HL-60 (cell line): ENCODE results near the gene APOE.
A peak's percentile ranks its signal among the peaks of the same experiment; 100 is the strongest.

Experiments used
- DNase-seq, 2 experiments: peaks; one replicate each; pipeline ENCODE4 v3.0.0-alpha.2; 2010 to 2020; ENCODE audit warnings: low read depth in 1 of 2, low spot score in 1 of 2
- H3K27ac ChIP-seq: fragments of 250-450 bp; sonication (Bioruptor Pico); replicated peaks from 2 replicates; pipeline ENCODE4 v1.5.1; 2020; ENCODE audit warnings: mild to moderate bottlenecking, moderate library complexity
- H3K27me3 ChIP-seq: fragments of 250-450 bp; sonication (Bioruptor Pico); 2 replicates; pipeline ENCODE4 v1.5.1; 2021; ENCODE audit warnings: mild to moderate bottlenecking, moderate library complexity; ENCODE audit not compliant: insufficient read depth, poor library complexity, severe bottlenecking
- H3K4me3 ChIP-seq: replicated peaks from 2 replicates; pipeline ENCODE4 v1.5.1; 2011; ENCODE audit warnings: mild to moderate bottlenecking, control low read depth, low read length; ENCODE audit not compliant: insufficient read depth
- CTCF ChIP-seq: IDR thresholded peaks from one replicate; pipeline ENCODE4 v1.5.1; 2011; ENCODE audit warnings: low read length, control low read depth, inconsistent platforms; ENCODE audit not compliant: insufficient read depth
- GABPA ChIP-seq: IDR thresholded peaks from 2 replicates; pipeline ENCODE4 v1.6.1; 2012; ENCODE audit warnings: low read depth
- POLR2AphosphoS5 ChIP-seq: IDR thresholded peaks from 2 replicates; pipeline ENCODE4 v1.6.1; 2012; ENCODE audit warnings: low read depth
- REST ChIP-seq: IDR thresholded peaks from 2 replicates; pipeline ENCODE4 v1.6.1; 2012; ENCODE audit warnings: low read depth; ENCODE audit not compliant: insufficient replicate concordance
- SPI1 ChIP-seq: IDR thresholded peaks from 2 replicates; pipeline ENCODE4 v1.6.1; 2012; ENCODE audit warnings: low read depth, mild to moderate bottlenecking, borderline replicate concordance

Gene APOE

GRCh38 chr19:44889830-44890365 is 15.7 kb upstream of the APOE start:
- Histone ChIP-seq H3K27ac (peak overlapping the region; percentile 82), H3K4me3 (peak overlapping the region; percentile 37), H3K27me3 (no peaks in the 10 kb centered on the region)
- TF ChIP-seq REST (no peak), CTCF (no peak), GABPA (no peak)
- no peak for DNase-seq

GRCh38 chr19:44890366-44891015 is 15.1 kb upstream of the APOE start:
- Histone ChIP-seq H3K4me3 (peak overlapping the region; percentile 37), H3K27ac (peak overlapping the region; percentile 82), H3K27me3 (no peaks in the 10 kb centered on the region)
- DNase-seq = peak; percentile 100
- peak; percentile 88 for TF ChIP-seq POLR2AphosphoS5
- TF ChIP-seq REST = peak; percentile 67
- TF ChIP-seq SPI1 = peak; percentile 87
- TF ChIP-seq CTCF = no peak
- peak; percentile 40 for TF ChIP-seq GABPA

GRCh38 chr19:44891016-44891882 is 14.3 kb upstream of the APOE start, which contains the start of gene TOMM40:
TOMM40 (plus strand) TSS chr19:44891254; CDS start chr19:44891416, 162 bp downstream.
- no peak for DNase-seq
- Histone ChIP-seq H3K27ac (peak within 1 kb of the TSS; percentile 89), H3K27me3 (no peaks in the 10 kb centered on the region), H3K4me3 (peak within 1 kb of the TSS; percentile 66)
- TF ChIP-seq GABPA (peak; percentile 14; the same call in 1 of the 2 replicates), POLR2AphosphoS5 (peak; percentile 71), SPI1 (no peak), REST (no peak), CTCF (no peak)
